ACC112 (cell line): ENCODE data around the gene GPC4.

Source experiments
- H2AFZ ChIP-seq: fragments of 200-600 bp; sonication (generic); one replicate; pipeline ENCODE4 v1.6.0; 2017; ENCODE audit warnings: antibody characterized with exemption, low read length; ENCODE audit not compliant: unreplicated experiment
- H3K27ac ChIP-seq: fragments of 200-600 bp; sonication (generic); 2 replicates; pipeline ENCODE4 v1.5.1; 2014; ENCODE audit warnings: low read depth, mild to moderate bottlenecking, antibody characterized with exemption, low read length, moderate library complexity
- H3K27me3 ChIP-seq: fragments of 200-600 bp; sonication (generic); 2 replicates; pipeline ENCODE4 v1.6.1; 2014; ENCODE audit warnings: mild to moderate bottlenecking, antibody characterized with exemption, low read length, moderate library complexity, mixed read lengths; ENCODE audit not compliant: insufficient read depth
- H3K36me3 ChIP-seq: fragments of 200-600 bp; sonication (generic); 2 replicates; pipeline ENCODE4 v1.6.1; 2016; ENCODE audit warnings: mild to moderate bottlenecking, antibody characterized with exemption, low read length, moderate library complexity, mixed read lengths; ENCODE audit not compliant: insufficient read depth
- H3K4me1 ChIP-seq: fragments of 200-600 bp; sonication (generic); one replicate; pipeline ENCODE4 v1.6.1; 2016; ENCODE audit warnings: low read length, mixed read lengths; ENCODE audit not compliant: insufficient read depth, unreplicated experiment, control insufficient read depth
- H3K4me3 ChIP-seq: fragments of 200-600 bp; sonication (generic); 2 replicates; pipeline ENCODE4 v1.5.1; 2014; ENCODE audit warnings: mild to moderate bottlenecking, low read depth, low read length
- H3K79me2 ChIP-seq: fragments of 200-600 bp; sonication (generic); one replicate; pipeline ENCODE4 v1.6.0; 2016; ENCODE audit warnings: low read length; ENCODE audit not compliant: control insufficient read depth, unreplicated experiment, insufficient read depth

Gene GPC4

DNA sequence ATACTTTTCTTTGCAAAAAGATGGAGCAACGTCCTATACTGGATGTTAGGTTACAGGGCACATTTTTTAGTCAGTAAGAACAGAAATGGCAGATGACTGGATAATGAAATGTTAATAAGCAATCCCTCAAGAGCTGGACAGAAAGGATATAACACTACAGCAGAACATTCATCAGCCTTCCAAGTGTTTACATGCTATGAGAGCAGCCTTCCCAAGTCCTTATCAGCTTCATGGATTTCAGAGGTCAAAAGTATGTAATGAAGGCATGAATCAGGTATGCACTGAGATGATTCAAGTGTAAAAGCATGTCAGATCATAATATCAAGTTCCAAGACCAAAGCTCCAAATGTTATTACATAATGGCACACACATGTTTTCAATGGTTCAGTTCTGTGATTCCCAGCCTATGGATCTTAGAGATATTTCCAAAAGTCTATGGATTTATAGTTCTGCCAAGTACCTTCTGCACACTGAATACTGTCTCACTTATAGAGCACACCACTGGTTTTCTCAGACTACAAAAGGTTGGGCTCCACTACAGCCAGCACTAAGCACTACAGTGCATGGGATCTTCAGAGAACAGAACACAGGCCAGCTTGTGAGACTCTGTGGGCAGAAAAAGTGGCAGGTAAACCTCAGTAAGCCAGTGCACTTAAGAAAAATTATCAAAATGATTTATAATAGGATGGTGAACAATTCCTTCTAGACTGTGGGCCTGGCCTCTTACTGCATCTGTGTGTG lies 49.2 kb downstream of the GPC4 start:
- no peak overlapping the region for H2AFZ ChIP-seq
- H3K27ac ChIP-seq: no peak overlapping the region
- no peaks in the 10 kb centered on the region for H3K4me1 ChIP-seq
- H3K79me2 ChIP-seq: no peaks in the 10 kb centered on the region
- H3K4me3 ChIP-seq: no peak overlapping the region
- no peaks in the 10 kb centered on the region for H3K36me3 ChIP-seq
- no peaks in the 10 kb centered on the region for H3K27me3 ChIP-seq

GRCh38 chrX:133364865-133365264 lies 50.4 kb downstream of the GPC4 start:
- Histone ChIP-seq H3K79me2 (no peaks in the 10 kb centered on the region), H3K27me3 (no peaks in the 10 kb centered on the region), H2AFZ (no peak overlapping the region), H3K27ac (no peak overlapping the region), H3K4me1 (no peaks in the 10 kb centered on the region), H3K36me3 (no peaks in the 10 kb centered on the region), H3K4me3 (no peak overlapping the region)

DNA sequence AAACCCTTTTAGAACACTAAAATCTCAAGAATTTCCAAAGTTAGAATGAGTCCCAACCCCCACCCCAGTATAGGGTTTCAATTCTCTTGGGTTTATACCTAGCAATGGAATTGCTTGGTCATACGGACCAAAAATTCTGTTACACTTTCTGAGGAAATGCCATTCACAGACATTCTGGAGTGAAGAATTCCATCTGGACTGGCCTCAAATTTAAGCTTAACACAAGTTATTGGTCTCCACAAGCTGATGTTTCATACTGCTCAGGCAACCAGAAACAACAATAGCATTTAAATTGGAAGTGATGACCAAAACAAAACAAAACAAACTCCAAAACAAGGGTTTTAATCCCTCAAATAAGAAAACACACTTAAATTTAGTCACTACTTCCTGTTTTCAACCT lies 51.1 kb downstream of the GPC4 start:
- Histone ChIP-seq H3K4me1 (no peaks in the 10 kb centered on the region), H3K27ac (no peak overlapping the region), H3K4me3 (no peak overlapping the region), H2AFZ (no peak overlapping the region), H3K27me3 (no peaks in the 10 kb centered on the region), H3K36me3 (no peaks in the 10 kb centered on the region), H3K79me2 (no peaks in the 10 kb centered on the region)

GRCh38 chrX:133362538-133362937 lies 52.8 kb downstream of the GPC4 start:
- H3K27ac ChIP-seq: no peak overlapping the region

DNA sequence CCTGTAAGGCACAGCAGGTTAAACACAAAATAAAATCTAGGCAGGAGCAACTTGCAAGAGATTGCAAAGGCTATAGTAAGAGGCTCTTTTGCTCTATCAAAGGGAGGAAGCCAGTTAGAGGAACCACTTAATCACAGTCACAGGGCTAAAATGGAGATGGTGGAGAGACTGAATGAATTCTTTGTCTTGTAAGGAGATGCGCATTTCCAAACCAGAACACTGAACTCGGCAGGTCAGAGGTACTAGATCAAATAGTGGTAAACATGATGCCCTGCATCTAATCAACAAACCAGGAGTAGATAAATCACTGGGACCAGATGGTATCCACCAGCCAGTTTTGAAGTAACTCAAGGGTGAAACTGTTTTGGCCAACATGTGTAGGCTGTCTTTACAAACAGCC lies 55.8 kb downstream of the GPC4 start:
- Histone ChIP-seq H3K4me1 (no peaks in the 10 kb centered on the region), H3K79me2 (no peaks in the 10 kb centered on the region), H3K27me3 (no peaks in the 10 kb centered on the region), H2AFZ (no peak overlapping the region), H3K36me3 (no peaks in the 10 kb centered on the region), H3K27ac (no peak overlapping the region), H3K4me3 (no peak overlapping the region)

More at GRCh38 chrX:133362538-133362937, 52.8 kb downstream of the GPC4 start:
- Histone ChIP-seq H3K27me3 (no peaks in the 10 kb centered on the region), H3K36me3 (no peaks in the 10 kb centered on the region), H3K4me3 (no peak overlapping the region), H3K4me1 (no peaks in the 10 kb centered on the region), H2AFZ (no peak overlapping the region), H3K79me2 (no peaks in the 10 kb centered on the region)

DNA sequence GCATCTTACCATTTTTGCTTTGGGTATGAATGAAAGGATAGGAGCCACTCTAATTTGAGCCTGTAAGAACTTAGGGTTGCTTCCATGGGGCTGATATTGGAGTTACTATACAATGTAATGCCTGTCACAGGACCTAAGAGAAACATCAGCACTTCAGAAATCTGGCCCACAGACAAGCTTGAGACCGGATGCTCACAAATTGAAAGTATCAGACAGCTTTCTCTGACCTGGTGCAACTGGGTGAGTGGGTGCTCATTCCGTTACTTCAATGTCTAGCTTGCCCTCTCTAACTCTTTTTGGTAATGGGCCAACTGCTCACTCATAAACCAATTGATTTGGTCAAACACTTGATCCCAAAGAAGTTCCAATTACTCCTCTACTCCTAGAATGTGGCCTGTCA lies 62.1 kb downstream of the GPC4 start:
- Histone ChIP-seq H3K27ac (no peak overlapping the region), H3K36me3 (no peaks in the 10 kb centered on the region), H3K4me1 (no peaks in the 10 kb centered on the region), H3K79me2 (no peaks in the 10 kb centered on the region), H2AFZ (no peak overlapping the region), H3K27me3 (no peaks in the 10 kb centered on the region), H3K4me3 (no peak overlapping the region)

- Histone ChIP-seq H3K27me3 (no peaks in the 10 kb centered on the region), H3K27ac (no peak overlapping the region), H2AFZ (no peak overlapping the region), H3K4me3 (no peak overlapping the region), H3K4me1 (no peaks in the 10 kb centered on the region), H3K36me3 (no peaks in the 10 kb centered on the region), H3K79me2 (no peaks in the 10 kb centered on the region)
Measured at GRCh38 chrX:133350751-133351150, 64.5 kb downstream of the GPC4 start.

DNA sequence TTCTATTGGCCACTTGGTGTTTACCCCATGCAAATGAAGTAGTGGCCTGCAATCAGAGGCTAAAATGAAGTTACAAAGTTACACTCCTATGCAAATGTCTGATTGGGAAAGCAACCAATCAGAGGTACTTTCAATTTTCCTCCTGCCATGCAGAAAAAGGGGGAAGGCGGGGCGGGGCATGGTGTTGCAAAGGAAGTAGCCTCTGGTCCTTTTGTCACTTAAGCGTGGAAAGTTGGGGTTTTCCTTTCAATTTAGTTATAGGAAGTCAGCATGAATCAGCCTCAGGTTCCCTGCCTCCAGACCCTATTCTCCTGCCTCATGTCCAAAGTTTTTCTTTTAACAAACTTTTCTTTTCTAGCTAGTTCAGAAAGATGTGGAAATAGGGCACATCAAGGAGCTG lies 69.3 kb downstream of the GPC4 start:
- H3K4me1 ChIP-seq: no peaks in the 10 kb centered on the region
- H3K27me3 ChIP-seq: no peaks in the 10 kb centered on the region
- H3K36me3 ChIP-seq: no peaks in the 10 kb centered on the region
- H3K4me3 ChIP-seq: no peak overlapping the region
- H3K79me2 ChIP-seq: no peaks in the 10 kb centered on the region
- no peak overlapping the region for H2AFZ ChIP-seq
- H3K27ac ChIP-seq: no peak overlapping the region

GRCh38 chrX:133339566-133339965 lies 75.7 kb downstream of the GPC4 start:
- no peaks in the 10 kb centered on the region for H3K79me2 ChIP-seq
- H3K27me3 ChIP-seq: no peaks in the 10 kb centered on the region
- H2AFZ ChIP-seq: no peak overlapping the region
- H3K4me3 ChIP-seq: no peak overlapping the region
- H3K4me1 ChIP-seq: no peaks in the 10 kb centered on the region
- no peaks in the 10 kb centered on the region for H3K36me3 ChIP-seq
- H3K27ac ChIP-seq: no peak overlapping the region

- Histone ChIP-seq H3K4me3 (no peak overlapping the region), H3K79me2 (no peaks in the 10 kb centered on the region), H3K27ac (no peak overlapping the region), H2AFZ (no peak overlapping the region), H3K36me3 (no peaks in the 10 kb centered on the region), H3K4me1 (no peaks in the 10 kb centered on the region), H3K27me3 (no peaks in the 10 kb centered on the region)
Measured at GRCh38 chrX:133337250-133337649, 78.0 kb downstream of the GPC4 start.

DNA sequence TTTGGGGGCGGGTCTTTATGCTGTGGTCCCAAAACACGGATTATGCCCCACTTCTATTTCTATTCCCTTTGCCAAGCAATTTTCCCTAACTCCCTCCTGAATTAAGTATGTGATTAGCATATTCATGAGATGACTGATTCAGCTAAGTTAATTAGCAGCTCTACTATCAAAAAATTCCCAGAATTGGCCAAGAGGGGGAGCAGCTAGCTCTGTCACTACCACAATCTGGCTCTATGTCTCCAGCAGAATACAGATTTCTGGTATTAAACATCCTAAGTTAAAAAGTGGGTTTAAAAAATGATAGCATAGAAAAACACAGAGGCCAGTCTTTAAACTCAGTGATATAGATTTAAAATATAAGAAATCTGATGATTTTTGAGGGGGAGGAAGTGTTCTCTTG lies 80.3 kb downstream of the GPC4 start:
- Histone ChIP-seq H3K27me3 (no peaks in the 10 kb centered on the region), H3K79me2 (no peaks in the 10 kb centered on the region), H3K36me3 (no peaks in the 10 kb centered on the region), H2AFZ (no peak overlapping the region), H3K4me1 (no peaks in the 10 kb centered on the region), H3K4me3 (no peak overlapping the region), H3K27ac (no peak overlapping the region)
